GM13976 (cell line): ENCODE measurements around the gene EPS8.

Experiments used
- DNase-seq: peaks from one replicate; pipeline ENCODE4 v3.0.0; 2012; ENCODE audit warnings: low spot score
- in situ Hi-C: fragments of 300-500 bp; cut with MboI; formaldehyde crosslinking; loops from one replicate; pipeline ENCODE4 v1.12.0; 2022; ENCODE audit warnings: low sequenced_read_pairs, mixed read lengths, inconsistent platforms; ENCODE audit not compliant: unreplicated experiment
- TF ChIP-seq, protein P1 (sequence below): IDR thresholded peaks from 2 replicates; pipeline ENCODE4 v1.5.1; 2012; ENCODE audit warnings: borderline replicate concordance, mild to moderate bottlenecking; ENCODE audit not compliant: insufficient read depth; ENCODE audit errors: extremely low read depth, missing control alignments, control extremely low read depth

Gene EPS8

DNA sequence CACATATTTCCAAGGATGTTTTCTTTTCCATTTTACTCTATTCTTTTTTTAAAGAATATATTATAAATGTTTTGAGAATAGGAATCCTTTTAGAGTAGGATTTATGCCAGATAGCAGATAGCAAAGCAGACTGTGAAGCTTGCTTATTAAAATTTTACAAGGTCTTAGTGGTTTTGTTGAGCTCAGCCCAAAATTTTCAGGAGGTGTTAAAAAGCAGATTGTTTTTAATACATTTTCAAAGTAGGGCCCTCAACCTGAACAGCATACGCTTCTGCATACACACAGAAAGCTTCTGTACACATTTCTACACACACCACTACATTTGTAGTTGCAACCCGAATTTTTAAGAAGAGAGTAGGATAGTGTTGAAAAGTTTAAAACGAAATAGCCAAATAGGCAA lies 151.0 kb downstream of the EPS8 start:
- in situ Hi-C loops: no loop called here
- TF ChIP-seq, protein P1, sequence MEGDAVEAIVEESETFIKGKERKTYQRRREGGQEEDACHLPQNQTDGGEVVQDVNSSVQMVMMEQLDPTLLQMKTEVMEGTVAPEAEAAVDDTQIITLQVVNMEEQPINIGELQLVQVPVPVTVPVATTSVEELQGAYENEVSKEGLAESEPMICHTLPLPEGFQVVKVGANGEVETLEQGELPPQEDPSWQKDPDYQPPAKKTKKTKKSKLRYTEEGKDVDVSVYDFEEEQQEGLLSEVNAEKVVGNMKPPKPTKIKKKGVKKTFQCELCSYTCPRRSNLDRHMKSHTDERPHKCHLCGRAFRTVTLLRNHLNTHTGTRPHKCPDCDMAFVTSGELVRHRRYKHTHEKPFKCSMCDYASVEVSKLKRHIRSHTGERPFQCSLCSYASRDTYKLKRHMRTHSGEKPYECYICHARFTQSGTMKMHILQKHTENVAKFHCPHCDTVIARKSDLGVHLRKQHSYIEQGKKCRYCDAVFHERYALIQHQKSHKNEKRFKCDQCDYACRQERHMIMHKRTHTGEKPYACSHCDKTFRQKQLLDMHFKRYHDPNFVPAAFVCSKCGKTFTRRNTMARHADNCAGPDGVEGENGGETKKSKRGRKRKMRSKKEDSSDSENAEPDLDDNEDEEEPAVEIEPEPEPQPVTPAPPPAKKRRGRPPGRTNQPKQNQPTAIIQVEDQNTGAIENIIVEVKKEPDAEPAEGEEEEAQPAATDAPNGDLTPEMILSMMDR: no peak
- DNase-seq: no peak

DNA sequence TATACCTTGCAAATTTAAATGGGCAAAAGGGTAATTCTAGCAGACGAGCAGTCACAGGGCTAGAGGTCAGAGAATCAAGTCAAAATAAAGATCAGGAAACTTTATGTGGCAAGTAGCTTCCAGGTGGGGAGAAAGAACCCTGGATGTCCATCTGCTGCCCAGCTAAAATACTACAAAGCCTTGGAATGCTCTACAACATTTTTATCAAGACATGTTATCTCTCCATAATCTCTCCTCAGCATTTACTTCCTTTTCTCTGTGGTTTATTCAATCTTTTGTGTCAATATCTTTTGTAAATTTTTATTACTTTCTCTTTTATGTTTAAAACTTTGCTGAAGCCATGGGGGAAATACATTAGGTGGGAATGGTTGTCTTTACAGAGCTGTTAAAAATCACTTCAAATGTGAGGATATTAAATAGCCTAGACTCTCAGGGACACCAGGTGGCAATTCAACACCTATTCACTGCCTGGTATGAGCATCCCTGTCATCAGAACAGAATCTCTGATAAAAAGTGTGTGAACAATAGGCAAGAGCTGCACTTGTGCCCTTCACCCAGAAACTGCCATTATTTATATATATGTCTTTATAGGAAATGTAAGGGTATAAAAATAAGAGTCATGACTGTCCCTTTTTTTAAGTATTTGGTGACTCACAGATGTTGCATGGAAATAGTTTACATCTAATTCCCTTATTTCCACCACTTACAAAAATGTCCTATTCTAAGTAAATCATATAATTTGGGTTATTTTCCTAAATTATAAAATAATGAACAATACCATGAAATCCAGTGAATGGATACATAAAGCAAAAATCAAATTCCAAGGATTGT lies 152.9 kb downstream of the EPS8 start:
- no peak for DNase-seq
- TF ChIP-seq, protein P1: no peak
- in situ Hi-C loops: no loop called here

DNA sequence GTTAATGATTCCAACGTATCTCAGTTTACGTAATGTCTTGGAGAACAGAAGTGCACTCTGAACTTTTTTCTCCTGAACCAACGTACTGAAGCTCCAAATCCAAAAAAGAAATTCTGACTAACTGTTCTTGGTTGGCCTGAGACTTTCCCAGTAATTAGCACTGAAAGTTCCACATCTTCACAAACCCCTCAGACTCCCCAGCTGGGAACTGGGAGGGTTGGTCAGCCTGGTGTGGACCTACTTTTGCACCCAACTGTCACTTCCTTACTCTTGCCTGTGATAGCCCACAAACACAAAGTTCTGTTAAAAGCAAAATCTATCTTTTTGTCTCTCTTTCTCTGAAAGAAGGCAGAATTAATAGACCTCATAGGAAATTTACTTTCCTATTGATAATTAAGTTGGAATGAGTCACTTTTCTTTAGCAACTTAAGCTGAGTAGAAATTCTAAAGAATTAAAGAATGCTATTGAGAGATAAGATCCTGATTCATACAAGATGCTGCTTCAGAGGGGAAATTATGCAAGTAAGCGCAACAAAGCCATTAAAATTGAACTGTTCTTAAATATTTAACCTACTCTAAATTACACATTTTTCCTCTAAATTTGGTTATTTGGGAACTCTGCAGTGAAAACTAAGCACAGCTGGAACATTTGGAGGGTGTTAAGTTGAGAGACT lies 155.0 kb downstream of the EPS8 start:
- no peak for DNase-seq
- in situ Hi-C loops: no loop called here

DNA sequence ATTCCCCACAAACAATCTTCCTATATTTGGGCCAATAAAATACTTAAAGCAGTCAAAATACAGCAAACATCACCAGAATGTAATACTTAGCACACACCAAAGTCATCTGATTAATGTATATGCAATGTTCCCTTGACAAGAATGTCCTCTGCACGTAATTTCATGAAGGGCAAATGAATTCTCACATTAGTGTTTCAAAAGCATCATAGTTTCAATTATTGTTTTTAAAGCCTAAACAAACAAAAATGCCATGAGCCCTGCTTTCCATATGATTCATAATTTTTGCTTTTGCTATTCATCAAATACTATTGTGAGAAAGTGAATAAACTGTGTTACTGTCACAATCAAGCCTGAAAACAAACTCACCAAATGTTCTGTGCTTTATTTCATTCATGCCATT lies 156.0 kb downstream of the EPS8 start:
- no peak for DNase-seq
- in situ Hi-C loops: no loop called here
- TF ChIP-seq, protein P1: no peak

More for the DNA sequence above, 155.0 kb downstream of the EPS8 start:
- TF ChIP-seq, protein P1: no peak

DNA sequence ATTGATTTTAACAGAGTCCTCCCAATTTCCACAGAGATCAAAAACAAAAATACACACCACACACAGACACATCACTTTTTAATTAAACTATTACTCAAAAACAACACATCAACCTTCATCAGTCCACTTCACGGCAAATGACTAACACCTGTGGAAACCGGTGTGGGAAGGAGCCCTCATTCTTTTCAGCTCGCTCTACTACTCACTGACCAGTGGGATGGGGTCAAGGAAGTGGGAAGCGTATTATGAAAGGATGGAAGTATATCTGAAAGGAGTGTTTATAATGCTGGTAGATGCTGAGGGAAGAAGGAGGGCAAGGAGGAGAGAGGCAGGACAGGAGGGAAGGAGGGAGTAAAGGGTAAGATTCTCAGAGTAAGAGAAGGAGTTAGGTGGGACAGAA lies 156.5 kb downstream of the EPS8 start:
- no peak for DNase-seq
- TF ChIP-seq, protein P1: no peak
- in situ Hi-C loops: no loop called here

DNA sequence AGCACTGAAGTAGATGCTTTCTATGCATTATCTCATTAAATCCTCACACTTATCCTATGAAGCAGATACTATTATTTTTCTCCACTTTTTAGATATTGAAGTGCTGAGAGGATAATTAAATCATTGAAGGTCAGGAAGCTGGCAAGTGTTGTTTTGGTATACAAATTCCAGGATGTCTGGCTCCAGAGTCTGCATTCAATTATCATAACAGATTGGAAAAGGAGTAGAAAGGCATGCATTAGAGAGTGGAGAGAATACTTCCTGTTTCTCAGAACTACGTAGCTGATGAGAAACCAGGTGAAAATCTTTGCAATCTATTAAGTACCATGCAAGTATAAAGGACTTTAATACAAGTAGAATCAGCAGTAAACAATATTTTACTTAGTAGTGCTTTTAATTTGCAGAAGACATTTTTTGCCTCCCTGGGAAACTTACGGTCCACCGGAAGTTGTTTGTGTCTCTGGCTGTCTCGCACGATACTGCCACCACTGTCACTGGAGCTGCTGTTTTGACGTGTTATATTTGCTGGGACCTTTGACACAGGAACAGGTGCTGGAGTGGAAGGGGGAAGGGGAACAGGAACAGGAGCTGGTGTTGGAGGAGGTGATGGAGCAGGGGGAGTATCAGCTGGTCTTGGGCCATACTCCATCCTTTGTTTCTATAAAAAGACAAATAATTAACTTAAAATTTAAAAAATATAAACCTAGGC lies 158.0 kb downstream of the EPS8 start:
- in situ Hi-C loops: no loop called here
- DNase-seq: no peak
- TF ChIP-seq, protein P1: no peak
